K562 (cell line): Measurements from ENCODE around the gene ACP4. TPM values are rescaled to one million over a fixed set of nuclear protein-coding genes. Genes with fewer than 3 reads are reported as not detected.
A peak's percentile ranks its signal among the peaks of the same experiment; 100 is the strongest.

ENCODE experiments used
- ATAC-seq: fragments of 200-7000 bp; cut with Tn5 transposase; 3 replicates; pipeline ENCODE4 v1.9.1; 2020; ENCODE audit warnings: moderate library complexity
- BruUV-seq: library from RNA; stranded (reverse); fragments of 400-500 nt; replicated peaks from 2 replicates; lab custom pipeline; 2021; lab: Mats Ljungman, UMichigan
- CTCF ChIA-PET: fragments of 300-600 bp; formaldehyde crosslinking; extraction: SDS; loops from one replicate; lab custom pipeline; 2021; ENCODE audit warnings: low intra/inter-chr PET ratio; lab: Yijun Ruan, JAX
- POLR2A ChIA-PET: fragments of 300-600, 350-650 bp; sonication (Branson Sonifier 250); formaldehyde crosslinking; extraction: SDS; loops from one replicate; lab custom pipeline; 2021; ENCODE audit warnings: antibody characterized with exemption, inconsistent platforms; lab: Yijun Ruan, JAX
- DNase-seq, 4 experiments: peaks; one replicate each; pipeline versions ENCODE4 v3.0.0 to v3.0.0-alpha.2; 2011 to 2018; ENCODE audit warnings: low spot score in 3 of 4, mixed read lengths in 3 of 4; ENCODE audit errors: extremely low read depth in 1 of 4
- FAIRE-seq: peaks from 2 replicates; lab custom pipeline; 2011; peaks lifted over from hg19 to GRCh38; lab: Jason Lieb, UNC
- H2AFZ ChIP-seq: 2 replicates; pipeline ENCODE4 v1.6.0; 2011; ENCODE audit warnings: low read depth, low read length, control low read depth, inconsistent platforms
- H3K27ac ChIP-seq: fragments of 200-600 bp; 3 replicates; pipeline ENCODE4 v1.8.0; 2011; ENCODE audit warnings: low read depth, mild to moderate bottlenecking, control low read depth, inconsistent platforms, low read length, moderate library complexity, mixed read lengths; ENCODE audit errors: extremely low read depth
- H3K27me3 ChIP-seq, 2 experiments: fragments of 300-600 bp in 1 of 2; 2 replicates in 1 of 2; 3 replicates in 1 of 2; pipeline versions ENCODE4 v1.6.0 to v1.8.0; 2011; ENCODE audit warnings: inconsistent platforms in 2 of 2, low read length in 2 of 2, mild to moderate bottlenecking in 1 of 2, mixed read lengths in 1 of 2, moderate library complexity in 1 of 2; ENCODE audit not compliant: control insufficient read depth in 2 of 2, insufficient read depth in 2 of 2
- H3K36me3 ChIP-seq: fragments of 300-600 bp; 3 replicates; pipeline ENCODE4 v1.8.0; 2011; ENCODE audit warnings: mild to moderate bottlenecking, low read length, inconsistent platforms; ENCODE audit not compliant: control insufficient read depth, insufficient read depth
- H3K4me1 ChIP-seq, 2 experiments: fragments of 200-600 bp in 1 of 2; replicated peaks in 1 of 2; 2 replicates in 1 of 2; 3 replicates in 1 of 2; pipeline versions ENCODE4 v1.5.1 to v1.8.0; 2011; ENCODE audit warnings: inconsistent platforms in 2 of 2, low read length in 2 of 2, mild to moderate bottlenecking in 1 of 2, mixed read lengths in 1 of 2, moderate library complexity in 1 of 2; ENCODE audit not compliant: control insufficient read depth in 2 of 2, insufficient read depth in 2 of 2
- H3K4me2 ChIP-seq: 2 replicates; pipeline ENCODE4 v1.6.1; 2011; ENCODE audit warnings: low read length, control low read depth, inconsistent platforms, mixed read lengths; ENCODE audit not compliant: insufficient read depth
- H3K4me3 ChIP-seq: fragments of 200-600 bp; sonication (generic), shearing (Covaris generic); 2 replicates; pipeline ENCODE4 v1.5.1; 2016; ENCODE audit warnings: control low read depth, inconsistent platforms
- H3K79me2 ChIP-seq: fragments of 200-600 bp; 3 replicates; pipeline ENCODE4 v1.8.0; 2011; ENCODE audit warnings: low read length, inconsistent platforms; ENCODE audit not compliant: control insufficient read depth, insufficient read depth
- H3K9ac ChIP-seq, 2 experiments: 2 replicates each; pipeline versions ENCODE4 v1.6.0 to v1.6.1; 2011; ENCODE audit warnings: low read depth in 2 of 2, low read length in 2 of 2, control low read depth in 1 of 2, inconsistent platforms in 1 of 2, mild to moderate bottlenecking in 1 of 2, mixed read lengths in 1 of 2; ENCODE audit not compliant: insufficient read depth in 1 of 2
- H3K9me1 ChIP-seq: one replicate; pipeline ENCODE4 v1.6.0; 2011; ENCODE audit warnings: inconsistent platforms, mild to moderate bottlenecking, low read length, moderate library complexity; ENCODE audit not compliant: control insufficient read depth, insufficient read depth
- H3K9me3 ChIP-seq: replicated peaks from 2 replicates; pipeline ENCODE4 v1.5.1; 2011; ENCODE audit warnings: low read depth, low read length, inconsistent platforms; ENCODE audit not compliant: control insufficient read depth, insufficient read depth
- H4K20me1 ChIP-seq: replicated peaks from 2 replicates; pipeline ENCODE4 v1.6.1; 2011; ENCODE audit warnings: low read length, inconsistent platforms, mixed read lengths; ENCODE audit not compliant: control insufficient read depth, insufficient read depth
- CTCFL ChIP-seq: IDR thresholded peaks from 2 replicates; pipeline ENCODE4 v1.6.1; 2011; ENCODE audit warnings: borderline replicate concordance, low read depth, mild to moderate bottlenecking, moderate library complexity, low read length; ENCODE audit not compliant: insufficient read depth, poor library complexity, severe bottlenecking
- ELF4 ChIP-seq: fragments of 450-650 bp; formaldehyde crosslinking; IDR thresholded peaks from 2 replicates; pipeline ENCODE4 v1.4.0; 2022; ENCODE audit warnings: missing genetic modification characterization
- ETS2 ChIP-seq: IDR thresholded peaks from 2 replicates; pipeline ENCODE4 v1.6.1; 2016; ENCODE audit warnings: borderline replicate concordance, missing genetic modification characterization, mild to moderate bottlenecking, moderate library complexity, missing compliant biosample characterization; ENCODE audit not compliant: poor library complexity, severe bottlenecking
- FOS ChIP-seq: IDR thresholded peaks from 3 replicates; pipeline ENCODE4 v1.6.1; 2011; ENCODE audit not compliant: insufficient read length; ENCODE audit errors: extremely low read depth
- GATA2 ChIP-seq: sonication (generic); formaldehyde crosslinking; IDR thresholded peaks from 2 replicates; pipeline ENCODE4 v1.4.0; 2020; ENCODE audit warnings: mild to moderate bottlenecking, missing genetic modification reagents
- HDAC8 ChIP-seq: fragments of 450-650 bp; IDR thresholded peaks from 2 replicates; pipeline ENCODE4 v1.6.1; 2016; ENCODE audit warnings: mild to moderate bottlenecking, missing genetic modification characterization, moderate library complexity, missing compliant biosample characterization
- PPARD ChIP-seq: fragments of 250-450 bp; sonication (Bioruptor Pico); IDR thresholded peaks from 2 replicates; pipeline ENCODE4 v1.8.0; 2022; ENCODE audit warnings: inconsistent platforms, mild to moderate bottlenecking, moderate library complexity
- SAFB ChIP-seq: fragments of 200-400 bp; formaldehyde crosslinking; IDR thresholded peaks from 2 replicates; pipeline ENCODE4 v1.6.1; 2017; ENCODE audit warnings: low read depth, low read length, borderline replicate concordance
- SMARCB1 ChIP-seq: IDR thresholded peaks from 2 replicates; pipeline ENCODE4 v1.6.1; 2011; ENCODE audit warnings: improper control_type of control experiment, low read depth; ENCODE audit not compliant: insufficient read length
- SMC3 ChIP-seq: conservative IDR thresholded peaks from 2 replicates; pipeline ENCODE4 v1.6.1; 2011; ENCODE audit warnings: low read depth, low read length, improper control_type of control experiment; ENCODE audit not compliant: insufficient read depth
- TBL1XR1 ChIP-seq, 2 experiments: IDR thresholded peaks; 2 replicates each; pipeline ENCODE4 v1.6.1; 2012; ENCODE audit warnings: improper control_type of control experiment in 2 of 2, low read length in 2 of 2, mild to moderate bottlenecking in 1 of 2
- YBX1 ChIP-seq: fragments of 450-650 bp; IDR thresholded peaks from 2 replicates; pipeline ENCODE4 v1.7.1; 2016; ENCODE audit warnings: mild to moderate bottlenecking
- ZBTB12 ChIP-seq: fragments of 250-450 bp; sonication (Bioruptor Pico); IDR thresholded peaks from 2 replicates; pipeline ENCODE4 v1.4.0; 2020
- ZNF121 ChIP-seq: sonication (generic); formaldehyde crosslinking; conservative IDR thresholded peaks from 2 replicates; pipeline ENCODE4 v1.8.0; 2022; ENCODE audit warnings: missing genetic modification reagents
- ZNF280B ChIP-seq: fragments of 250-450 bp; sonication (Bioruptor Pico); IDR thresholded peaks from 2 replicates; pipeline ENCODE4 v1.5.1; 2021; ENCODE audit warnings: mild to moderate bottlenecking
- ZNF717 ChIP-seq: fragments of 250-450 bp; sonication (Bioruptor Pico); IDR thresholded peaks from 2 replicates; pipeline ENCODE4 v1.5.0; 2021
- WGBS: fragments of 100-300 bp; shearing (Covaris generic); methylation state at CpG from one replicate; pipeline ENCODE4 v1.1.6; 2016; ENCODE audit warnings: low coverage, mixed read lengths; ENCODE audit not compliant: insufficient coverage; ENCODE audit errors: missing lambda C conversion rate; 5-methylcytosine and 5-hydroxymethylcytosine counted together
- in situ Hi-C: fragments of 300-500 bp; cut with MboI; formaldehyde crosslinking; loops from 4 replicates; pipeline ENCODE4 v1.15.0; 2018; ENCODE audit warnings: inconsistent platforms, mixed read lengths
- intact Hi-C: fragments of 100-400 bp; cut with micrococcal nuclease; formaldehyde crosslinking; loops from 2 replicates; pipeline ENCODE4 v1.14.2; 2022
- polyA plus RNA-seq, 8 experiments: library from polyadenylated mRNA; depleted of rRNA in 4 of 8; stranded (reverse) in 5 of 8; unstranded in 3 of 8; fragments of >200 nt; fragmentation: Nextera tagmentation in 2 of 8; fragmentation: Illumina TruSeq in 1 of 8; extraction: Ambion mirVana in 2 of 8; extraction: Trizol in 1 of 8; gene quantifications; 2 replicates each; pipeline versions ENCODE4 v1.2.1 to v1.2.3, GENCODE V29; 2011 to 2014; ENCODE audit warnings: inconsistent platforms in 1 of 8, missing spikeins in 1 of 8
- total RNA-seq, 7 experiments: library from RNA; depleted of rRNA in 6 of 7; stranded (reverse); fragments of >200 nt in 6 of 7; fragmentation: Illumina TruSeq in 2 of 7; extraction: Trizol in 2 of 7; gene quantifications; 2 replicates each; pipeline versions ENCODE4 v1.2.1 to v1.2.3, GENCODE V29; 2011 to 2021; ENCODE audit warnings: low replicate concordance in 1 of 7

The ACP4 gene
- total and polyA plus RNA-seq, 9 of the 15 experiments (the other 6 are each of a cell fraction or from before 2014, with no cell fraction given) = not detected

- POLR2A ChIA-PET = interaction anchor here (0.9 to 1.1 kb wide), 3 partner anchors 10 to 31 kb away, joined by 3 to 6 read pairs (median 3); no protein-coding TSS in a partner anchor
- TF ChIP-seq CTCFL (no peak), TBL1XR1 (IDR thresholded peaks at IDR 0.05; ENCODE audit: low read length in 2 of 2) (no peak), ZNF717 (no peak), ELF4 (CRISPR knock-in tag) (no peak), ZNF280B (CRISPR knock-in tag) (no peak), SMARCB1 (no peak), GATA2 (CRISPR knock-in tag) (no peak), HDAC8 (tag) (no peak), YBX1 (no peak), PPARD (CRISPR knock-in tag) (no peak), FOS (no peak), SAFB (no peak), ZNF121 (peak; percentile 58; the same call in 1 of the 2 replicates), ZBTB12 (CRISPR knock-in tag) (no peak), ETS2 (tag) (no peak), SMC3 (no peak)
Measured at GRCh38 chr19:50835103-50835784, 45.0 kb downstream of the ACP4 start.

More at GRCh38 chr19:50835103-50835784, 45.0 kb downstream of the ACP4 start:
- peaks cover 14 to 20% of the 10 kb centered on the region in 2 experiments; a peak in 4 of 5 replicates for H3K4me1 ChIP-seq
- no peaks in the 10 kb centered on the region for H3K36me3 ChIP-seq
- no peaks in the 10 kb centered on the region for H3K79me2 ChIP-seq
- intact Hi-C loops (loop anchor here (5.0 kb wide), 1 partner anchor 33 kb away; no protein-coding TSS in a partner anchor), in situ Hi-C loops (no loop called here)
- CTCF ChIA-PET = no interaction called here
- ATAC-seq (peak; percentile 11; the same call in 2 of the 3 replicates), FAIRE-seq (peak; percentile 69), DNase-seq (no peak)
- H3K4me2 ChIP-seq = peak overlapping the region; percentile 95
- no peaks in the 10 kb centered on the region for H3K9me1 ChIP-seq
- WGBS = 31% methylated on average over 13 of the region's 13 CpGs
- H3K27me3 ChIP-seq = 0 out of 5 replicates have a peak, but pooled peaks cover 0 to 6% of the 10 kb centered on the region in 2 experiments
- peak overlapping the region; percentile 66 to 94 for H3K9ac ChIP-seq
- peak overlapping the region; percentile 52 for H3K4me3 ChIP-seq
- H4K20me1 ChIP-seq = no peaks in the 10 kb centered on the region; the same call in 1 of the 2 replicates
- no peaks in the 10 kb centered on the region for H3K9me3 ChIP-seq
- H3K27ac ChIP-seq = peak overlapping the region; percentile 61
- peak overlapping the region; percentile 99 for H2AFZ ChIP-seq
- TSS peak; percentile 59 for BruUV-seq
